Body of pancreas (tissue), 4 donors: ENCODE results near the gene NBAS. TPM values are rescaled to one million over a fixed set of nuclear protein-coding genes. Genes with fewer than 3 reads are reported as not detected.

Source experiments
- ATAC-seq: fragments of 150-250 bp; one replicate; pipeline ENCODE4 v1.9.1; 2016
- DNase-seq, 4 donors: peaks; one replicate each; pipeline ENCODE4 v3.0.0-alpha.2; 2019
- H3K27ac ChIP-seq, 4 donors: fragments of 200-600 bp; sonication (generic); 1 replicate in 3 of 4; 2 replicates in 1 of 4; pipeline versions ENCODE4 v1.5.1 to v1.6.1; 2016 to 2019; ENCODE audit warnings: mild to moderate bottlenecking in 1 of 4, mixed read lengths in 1 of 4, moderate library complexity in 1 of 4
- H3K27me3 ChIP-seq, 2 donors: fragments of 200-600 bp; sonication (generic); one replicate each; pipeline ENCODE4 v1.6.0; 2016; ENCODE audit warnings: mild to moderate bottlenecking in 1 of 2
- H3K36me3 ChIP-seq, 2 donors: fragments of 200-600 bp; sonication (generic); replicated peaks in 1 of 2; 2 replicates each; pipeline ENCODE4 v1.5.1; 2016; ENCODE audit warnings: low read depth in 2 of 2; ENCODE audit not compliant: insufficient read depth in 1 of 2
- H3K4me1 ChIP-seq: fragments of 200-600 bp; sonication (generic); one replicate; pipeline ENCODE4 v1.6.0; 2016
- H3K4me3 ChIP-seq, 2 donors: fragments of 200-600 bp; sonication (generic); 1 replicate in 1 of 2; 2 replicates in 1 of 2; pipeline ENCODE4 v1.5.1; 2016 to 2019
- H3K9me3 ChIP-seq, 3 donors: fragments of 200-600 bp; sonication (generic); 1 replicate in 2 of 3; 2 replicates in 1 of 3; pipeline ENCODE4 v1.5.1; 2016
- CTCF ChIP-seq, 7 experiments: fragments of 450-650 bp in 4 of 7; fragments of 200-600 bp in 3 of 7; sonication (generic) in 3 of 7; IDR thresholded peaks; one replicate each; pipeline ENCODE4 v1.5.1; 2016 to 2019; ENCODE audit warnings: antibody characterized with exemption in 7 of 7
- POLR2A ChIP-seq, 3 donors: fragments of 450-650 bp; IDR thresholded peaks; one replicate each; pipeline ENCODE4 v1.6.1; 2016; ENCODE audit warnings: antibody characterized with exemption in 3 of 3, mild to moderate bottlenecking in 2 of 3
- WGBS, 2 donors: methylation state at CpG; one replicate each; pipeline ENCODE4 v1.1.5; 2017; 5-methylcytosine and 5-hydroxymethylcytosine counted together
- intact Hi-C: fragments of 100-400 bp; cut with DNase I; formaldehyde crosslinking; loops from one replicate; pipeline ENCODE4 v1.15.1; 2023
- total RNA-seq, 2 donors: library from RNA; depleted of rRNA; stranded (reverse); fragments of >200 nt; gene quantifications; one replicate each; pipeline ENCODE4 v1.1.0, GENCODE V29; 2016

The NBAS gene
- total RNA-seq, 2 donors from 2014 or later = 34.0 to 35.9 TPM

DNA sequence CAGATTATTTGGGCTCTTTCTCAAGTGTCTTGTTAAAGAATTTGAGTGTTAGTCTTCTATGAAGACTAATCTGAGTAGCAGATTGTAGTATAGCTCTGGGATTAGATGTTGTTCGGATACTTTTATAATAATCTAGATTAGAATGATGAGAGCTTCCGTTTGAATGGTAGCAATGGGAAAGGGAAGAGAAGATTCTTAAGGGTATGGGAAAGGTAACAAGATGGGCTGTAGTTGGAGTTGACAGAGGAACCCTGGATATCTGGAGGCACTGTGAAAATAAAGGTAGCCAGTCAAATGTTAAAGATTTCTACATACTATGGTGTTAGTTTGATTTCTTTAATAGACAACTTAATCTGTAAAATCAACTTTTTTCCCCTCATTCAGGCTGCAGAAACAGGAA lies 35.2 kb upstream of the NBAS start:
- 77 to 82% methylated on average over 2 of the region's 2 CpGs for WGBS, 2 donors
- intact Hi-C loops = no loop called here
- Histone ChIP-seq H3K4me3 (no peak overlapping the region), H3K27me3 (no peaks in the 10 kb centered on the region), H3K9me3 (no peaks in the 10 kb centered on the region), H3K36me3 (peaks cover 7 to 37% of the 10 kb centered on the region in 2 donors), H3K4me1 (peaks cover 14% of the 10 kb centered on the region), H3K27ac (no peak overlapping the region)
- ATAC-seq (no peak), DNase-seq (no peak)
- no peak for TF ChIP-seq POLR2A (IDR thresholded peaks at IDR 0.05)

DNA sequence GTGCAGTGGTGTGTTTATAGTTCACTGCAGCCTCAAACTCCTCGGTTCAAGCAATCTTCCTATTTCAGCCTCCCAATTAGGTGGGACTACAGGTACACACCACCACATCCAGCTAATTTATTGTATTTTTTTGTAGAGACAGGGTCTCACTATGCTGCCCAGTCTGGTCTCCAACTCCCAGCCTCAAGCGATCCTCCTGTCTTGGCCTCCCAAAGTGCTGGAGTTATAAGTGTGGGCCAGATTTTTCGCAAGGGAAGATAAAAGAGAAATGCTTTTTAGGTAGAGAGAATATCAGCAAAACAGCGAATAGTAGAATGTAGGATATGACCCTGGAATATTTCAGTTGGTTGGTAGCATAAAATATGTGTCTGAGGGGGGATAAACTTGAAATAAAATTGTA lies 34.8 kb upstream of the NBAS start:
- no peak for DNase-seq
- WGBS, 2 donors = 93 to 97% methylated on average over 4 of the region's 4 CpGs
- H3K9me3 ChIP-seq = no peaks in the 10 kb centered on the region
- H3K27me3 ChIP-seq = no peaks in the 10 kb centered on the region
- no peak for ATAC-seq
- no peak overlapping the region for H3K4me3 ChIP-seq
- H3K27ac ChIP-seq = no peak overlapping the region
- no peak for TF ChIP-seq POLR2A (IDR thresholded peaks at IDR 0.05)
- no peak for TF ChIP-seq CTCF (IDR thresholded peaks at IDR 0.05)
- peaks cover 18% of the 10 kb centered on the region for H3K4me1 ChIP-seq
- intact Hi-C loops = no loop called here
- H3K36me3 ChIP-seq = peaks cover 3 to 33% of the 10 kb centered on the region in 2 donors

GRCh38 chr2:15595342-15595905 lies 34.3 kb upstream of the NBAS start:
- 95 to 96% methylated on average over 6 of the region's 6 CpGs for WGBS, 2 donors
- Histone ChIP-seq H3K4me3 (no peak overlapping the region), H3K4me1 (peaks cover 19% of the 10 kb centered on the region), H3K9me3 (no peaks in the 10 kb centered on the region), H3K27ac (no peak overlapping the region), H3K27me3 (no peaks in the 10 kb centered on the region), H3K36me3 (peaks cover 3 to 30% of the 10 kb centered on the region in 2 donors)
- intact Hi-C loops = no loop called here
- TF ChIP-seq POLR2A (IDR thresholded peaks at IDR 0.05) (no peak), CTCF (IDR thresholded peaks at IDR 0.05) (no peak)
- no peak for DNase-seq
- ATAC-seq = no peak

GRCh38 chr2:15594291-15595256 lies 33.4 kb upstream of the NBAS start:
- H3K27me3 ChIP-seq = no peaks in the 10 kb centered on the region
- no peak overlapping the region for H3K4me3 ChIP-seq
- H3K9me3 ChIP-seq = no peaks in the 10 kb centered on the region
- no peak overlapping the region for H3K27ac ChIP-seq
- H3K4me1 ChIP-seq = peaks cover 19% of the 10 kb centered on the region
- H3K36me3 ChIP-seq = peaks cover 0 to 22% of the 10 kb centered on the region in 2 donors
- ATAC-seq (no peak), DNase-seq (no peak)
- intact Hi-C loops = no loop called here
- WGBS, 2 donors = 48 to 50% methylated on average over 5 of the region's 5 CpGs
- TF ChIP-seq CTCF (IDR thresholded peaks at IDR 0.05) = no peak

DNA sequence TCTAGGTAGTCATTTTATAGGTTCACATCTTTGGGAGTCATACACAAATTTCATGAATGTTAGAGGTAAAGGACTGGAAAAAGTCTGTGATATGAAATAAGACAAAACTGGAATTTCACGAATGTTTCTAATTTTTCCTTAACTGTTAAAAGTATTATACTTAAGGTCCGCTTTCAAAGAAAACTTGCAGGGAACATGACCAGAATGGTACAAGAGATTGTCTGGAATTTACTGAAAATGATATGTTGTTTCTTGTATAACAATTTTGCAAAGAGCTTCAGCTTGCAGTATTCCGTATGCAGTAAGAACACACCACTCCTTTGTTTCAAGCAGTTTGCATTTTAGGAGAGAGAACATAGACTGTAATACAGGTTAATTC lies 32.2 kb upstream of the NBAS start:
- no peaks in the 10 kb centered on the region for H3K9me3 ChIP-seq
- peaks cover 19% of the 10 kb centered on the region for H3K4me1 ChIP-seq
- H3K27me3 ChIP-seq = no peaks in the 10 kb centered on the region
- intact Hi-C loops = no loop called here
- TF ChIP-seq CTCF (IDR thresholded peaks at IDR 0.05) (no peak), POLR2A (IDR thresholded peaks at IDR 0.05) (no peak)
- H3K36me3 ChIP-seq = peaks cover 0 to 16% of the 10 kb centered on the region in 2 donors
- H3K4me3 ChIP-seq = no peak overlapping the region
- WGBS, 2 donors = 55 to 56% methylated on average over 3 of the region's 3 CpGs
- no peak overlapping the region for H3K27ac ChIP-seq
- DNase-seq (no peak), ATAC-seq (no peak)
